RWPE2 (cell line): ENCODE measurements around the gene DKKL1.

Experiments
- ATAC-seq: fragments of 200-7000 bp; cut with Tn5 transposase; 3 replicates; pipeline ENCODE4 v1.9.1; 2021; ENCODE audit warnings: low read depth
- DNase-seq: peaks from one replicate; pipeline ENCODE4 v3.0.0-alpha.2; 2020; ENCODE audit warnings: low spot score
- H3K27ac ChIP-seq: fragments of 450-650 bp; 2 replicates; pipeline ENCODE4 v1.5.1; 2017; ENCODE audit warnings: mild to moderate bottlenecking; ENCODE audit not compliant: poor library complexity, severe bottlenecking
- H3K27me3 ChIP-seq: fragments of 250-450 bp; sonication (Bioruptor Pico); 2 replicates; pipeline ENCODE4 v1.5.1; 2021; ENCODE audit warnings: mild to moderate bottlenecking, moderate library complexity; ENCODE audit not compliant: insufficient read depth, poor library complexity, severe bottlenecking
- H3K36me3 ChIP-seq: fragments of 250-450 bp; sonication (Bioruptor Pico); 2 replicates; pipeline ENCODE4 v1.5.1; 2020; ENCODE audit warnings: low read depth, mild to moderate bottlenecking, moderate library complexity
- H3K4me1 ChIP-seq: fragments of 250-450 bp; sonication (Bioruptor Pico); 2 replicates; pipeline ENCODE4 v1.5.1; 2021; ENCODE audit warnings: mild to moderate bottlenecking, moderate library complexity; ENCODE audit not compliant: insufficient read depth, poor library complexity, severe bottlenecking
- H3K4me3 ChIP-seq: fragments of 250-450 bp; sonication (Bioruptor Pico); 2 replicates; pipeline ENCODE4 v1.5.1; 2021; ENCODE audit warnings: mild to moderate bottlenecking, moderate library complexity; ENCODE audit not compliant: severe bottlenecking
- H3K9me3 ChIP-seq: fragments of 250-450 bp; sonication (Bioruptor Pico); 2 replicates; pipeline ENCODE4 v1.5.1; 2021; ENCODE audit warnings: mild to moderate bottlenecking, moderate library complexity; ENCODE audit not compliant: severe bottlenecking
- TF ChIP-seq, protein P1 (sequence below): fragments of 450-650 bp; IDR thresholded peaks from one replicate; pipeline ENCODE4 v1.5.1; 2017; ENCODE audit warnings: mild to moderate bottlenecking, moderate library complexity; ENCODE audit not compliant: poor library complexity, severe bottlenecking

Gene DKKL1

DNA sequence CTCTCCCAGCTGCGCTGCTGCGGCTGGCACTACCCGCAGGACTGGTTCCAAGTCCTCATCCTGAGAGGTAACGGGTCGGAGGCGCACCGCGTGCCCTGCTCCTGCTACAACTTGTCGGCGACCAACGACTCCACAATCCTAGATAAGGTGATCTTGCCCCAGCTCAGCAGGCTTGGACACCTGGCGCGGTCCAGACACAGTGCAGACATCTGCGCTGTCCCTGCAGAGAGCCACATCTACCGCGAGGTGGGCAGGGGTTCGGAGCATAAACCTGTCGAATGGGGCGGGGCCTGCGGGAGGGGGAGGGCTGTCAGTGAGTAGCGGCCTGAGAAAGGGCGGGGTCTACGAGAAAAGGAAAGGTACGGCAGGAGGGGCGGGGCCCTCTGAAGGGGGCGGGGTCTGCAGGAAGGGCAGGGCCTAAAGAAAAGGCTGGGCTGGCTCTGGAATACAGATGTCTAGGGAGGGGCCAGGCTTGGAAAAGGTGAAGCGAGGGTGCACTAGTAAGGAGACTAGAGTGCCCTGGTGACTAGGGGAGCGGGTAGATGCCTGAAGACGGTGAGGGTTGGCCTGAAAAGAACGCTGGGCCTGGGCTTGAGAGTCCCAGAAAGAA is 24.9 kb upstream of the DKKL1 start:
- Histone ChIP-seq H3K27ac (peak overlapping the region; percentile 12), H3K9me3 (no peaks in the 10 kb centered on the region), H3K4me3 (peak overlapping the region; percentile 21), H3K27me3 (no peaks in the 10 kb centered on the region), H3K4me1 (no peaks in the 10 kb centered on the region), H3K36me3 (no peaks in the 10 kb centered on the region)
- peak; percentile 95 for DNase-seq
- TF ChIP-seq, protein P1, sequence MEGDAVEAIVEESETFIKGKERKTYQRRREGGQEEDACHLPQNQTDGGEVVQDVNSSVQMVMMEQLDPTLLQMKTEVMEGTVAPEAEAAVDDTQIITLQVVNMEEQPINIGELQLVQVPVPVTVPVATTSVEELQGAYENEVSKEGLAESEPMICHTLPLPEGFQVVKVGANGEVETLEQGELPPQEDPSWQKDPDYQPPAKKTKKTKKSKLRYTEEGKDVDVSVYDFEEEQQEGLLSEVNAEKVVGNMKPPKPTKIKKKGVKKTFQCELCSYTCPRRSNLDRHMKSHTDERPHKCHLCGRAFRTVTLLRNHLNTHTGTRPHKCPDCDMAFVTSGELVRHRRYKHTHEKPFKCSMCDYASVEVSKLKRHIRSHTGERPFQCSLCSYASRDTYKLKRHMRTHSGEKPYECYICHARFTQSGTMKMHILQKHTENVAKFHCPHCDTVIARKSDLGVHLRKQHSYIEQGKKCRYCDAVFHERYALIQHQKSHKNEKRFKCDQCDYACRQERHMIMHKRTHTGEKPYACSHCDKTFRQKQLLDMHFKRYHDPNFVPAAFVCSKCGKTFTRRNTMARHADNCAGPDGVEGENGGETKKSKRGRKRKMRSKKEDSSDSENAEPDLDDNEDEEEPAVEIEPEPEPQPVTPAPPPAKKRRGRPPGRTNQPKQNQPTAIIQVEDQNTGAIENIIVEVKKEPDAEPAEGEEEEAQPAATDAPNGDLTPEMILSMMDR = no peak
- ATAC-seq = peak; percentile 72

- Histone ChIP-seq H3K27me3 (no peaks in the 10 kb centered on the region), H3K4me3 (peak overlapping the region; percentile 21), H3K36me3 (no peaks in the 10 kb centered on the region), H3K27ac (peak overlapping the region; percentile 12), H3K9me3 (no peaks in the 10 kb centered on the region), H3K4me1 (no peaks in the 10 kb centered on the region)
- DNase-seq (peak; percentile 90), ATAC-seq (peak; percentile 93)
- TF ChIP-seq, protein P1 = no peak
Observed at GRCh38 chr19:49339301-49340068, 24.2 kb upstream of the DKKL1 start.

- Histone ChIP-seq H3K27ac (peak overlapping the region; percentile 12), H3K4me3 (no peak overlapping the region)
Observed at GRCh38 chr19:49340069-49340864, 23.4 kb upstream of the DKKL1 start.

DNA sequence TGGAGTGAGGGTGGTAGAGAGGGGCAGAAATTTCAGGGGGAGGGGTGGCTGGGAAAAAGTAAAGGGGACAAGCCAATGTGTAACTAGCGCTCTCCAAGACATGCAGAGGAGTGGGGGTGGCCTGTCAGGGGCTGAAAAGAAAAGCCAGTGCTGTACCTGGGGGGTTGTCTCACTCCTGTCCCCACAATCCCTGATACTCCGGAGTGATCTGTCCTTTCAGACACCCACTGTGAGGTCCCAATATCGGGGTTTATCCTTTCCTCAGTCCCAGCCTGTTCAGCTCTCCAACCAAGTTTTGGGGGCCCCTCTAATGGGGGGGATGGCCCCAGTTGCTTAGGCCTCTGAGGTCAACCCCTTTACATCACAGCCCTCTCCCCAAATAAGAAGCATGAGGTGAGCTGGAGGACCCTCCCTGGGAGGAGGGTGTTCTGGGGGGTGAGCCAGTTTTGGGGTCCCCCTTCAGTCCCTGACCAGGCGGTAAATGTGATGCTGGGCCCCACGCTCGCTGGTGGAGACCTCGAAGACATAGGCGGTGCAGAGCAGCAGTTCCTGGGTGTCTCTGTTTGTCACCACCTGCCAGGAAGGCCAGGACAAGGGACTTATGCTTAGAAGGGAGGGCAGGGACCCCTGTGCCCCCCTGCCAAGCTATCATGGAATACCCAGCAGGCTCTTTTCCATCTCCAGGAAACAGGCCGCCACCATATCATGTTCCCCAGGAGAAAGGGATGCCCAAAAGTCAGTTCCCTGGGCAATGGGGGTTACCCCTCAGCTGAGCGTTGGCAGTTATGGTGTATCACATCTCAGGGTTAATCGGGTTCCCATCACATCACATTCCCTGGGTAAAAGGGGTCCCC is 22.6 kb upstream of the DKKL1 start:
- H3K27ac ChIP-seq = no peak overlapping the region
- peak; percentile 23 for DNase-seq

More at GRCh38 chr19:49340069-49340864, 23.4 kb upstream of the DKKL1 start:
- Histone ChIP-seq H3K27me3 (no peaks in the 10 kb centered on the region), H3K9me3 (no peaks in the 10 kb centered on the region), H3K36me3 (no peaks in the 10 kb centered on the region; the same call in 1 of the 2 replicates), H3K4me1 (no peaks in the 10 kb centered on the region)
- TF ChIP-seq, protein P1 = no peak
- ATAC-seq (no peak), DNase-seq (no peak)

More for the DNA sequence above, 22.6 kb upstream of the DKKL1 start:
- TF ChIP-seq, protein P1 = no peak
- Histone ChIP-seq H3K4me1 (no peaks in the 10 kb centered on the region), H3K36me3 (no peaks in the 10 kb centered on the region; the same call in 1 of the 2 replicates), H3K9me3 (no peaks in the 10 kb centered on the region), H3K4me3 (no peak overlapping the region), H3K27me3 (no peaks in the 10 kb centered on the region)
- no peak for ATAC-seq
